ENCODE measurements around the gene TRIM41. TPM values are rescaled to one million over a fixed set of nuclear protein-coding genes. Genes with fewer than 3 reads are reported as not detected.

Gene TRIM41
- total and polyA plus RNA-seq, 9 of the 15 experiments (the other 6 are each of a cell fraction or from before 2014, with no cell fraction given): 1.8 to 47.6 (median 20.9) TPM

GRCh38 chr5:181246276-181247049 is 23.4 kb downstream of the TRIM41 start (continued):
- TF ChIP-seq ZNF766 (CRISPR knock-in tag; conservative IDR thresholded peaks at IDR 0.05): 0 out of 2 replicates have a peak, but pooled peaks have one; percentile 26
- no peak for TF ChIP-seq ZC3H11A (IDR thresholded peaks at IDR 0.05; ENCODE audit: low read depth, low read length)
- no peak for TF ChIP-seq ZNF3 (CRISPR knock-in tag; IDR thresholded peaks at IDR 0.05)
- no peak for TF ChIP-seq ZBTB1 (CRISPR knock-in tag; IDR thresholded peaks at IDR 0.05; ENCODE audit: borderline replicate concordance, low read depth)
- TF ChIP-seq TAF15 (IDR thresholded peaks at IDR 0.05; ENCODE audit: low read depth, low read length): no peak
- TF ChIP-seq CHD4 (IDR thresholded peaks at IDR 0.05; ENCODE audit: insufficient read depth, insufficient replicate concordance, low read depth, low read length, poor library complexity, severe bottlenecking): no peak
- TF ChIP-seq SIN3A (IDR thresholded peaks at IDR 0.05; ENCODE audit: borderline replicate concordance in 2 of 2, control insufficient read depth in 1 of 2, low read depth in 2 of 2, low read length in 2 of 2): peak in 1 of 2 experiments; percentile 61; a peak in 1 of 4 replicates
- 0 out of 2 replicates have a peak, but pooled peaks have one; percentile 33 for TF ChIP-seq NBN (IDR thresholded peaks at IDR 0.05; ENCODE audit: low read depth)
- TF ChIP-seq GTF2A2 (tag; IDR thresholded peaks at IDR 0.05): no peak
- no peak for TF ChIP-seq NEUROD1 (IDR thresholded peaks at IDR 0.05; ENCODE audit: borderline replicate concordance, low read depth, low read length, partially characterized antibody)
- TF ChIP-seq HIVEP1 (CRISPR knock-in tag; IDR thresholded peaks at IDR 0.05): no peak
- TF ChIP-seq CHD2 (IDR thresholded peaks at IDR 0.05; ENCODE audit: low read depth, low read length): peak; percentile 96
- no peak for TF ChIP-seq ARHGAP35 (IDR thresholded peaks at IDR 0.05; ENCODE audit: partially characterized antibody)
- TF ChIP-seq MEF2A (IDR thresholded peaks at IDR 0.05; ENCODE audit: control insufficient read depth, low read depth, low read length): no peak
- TF ChIP-seq SUPT5H (IDR thresholded peaks at IDR 0.05): peak; percentile 73
- no peak for TF ChIP-seq MCM5 (IDR thresholded peaks at IDR 0.05; ENCODE audit: low read depth)
- no peak for TF ChIP-seq EZH2 (IDR thresholded peaks at IDR 0.05; ENCODE audit: borderline replicate concordance, low read depth, low read length)
- TF ChIP-seq FOXO4 (CRISPR knock-in tag; IDR thresholded peaks at IDR 0.05): no peak
- TF ChIP-seq ZNF696 (CRISPR knock-in tag; conservative IDR thresholded peaks at IDR 0.05): no peak
- TF ChIP-seq CBFA2T2 (conservative IDR thresholded peaks at IDR 0.05): no peak
- TF ChIP-seq EHMT2 (IDR thresholded peaks at IDR 0.05): no peak
- peak; percentile 56 for TF ChIP-seq SP1 (CRISPR knock-in tag; IDR thresholded peaks at IDR 0.05)
- no peak for TF ChIP-seq NR2F6 (CRISPR knock-in tag; IDR thresholded peaks at IDR 0.05)
- no peak for TF ChIP-seq WHSC1 (IDR thresholded peaks at IDR 0.05; ENCODE audit: low read length)
- TF ChIP-seq MTA1 (IDR thresholded peaks at IDR 0.05; ENCODE audit: borderline replicate concordance): peak; percentile 18; the same call in 1 of the 2 replicates
- no peak for TF ChIP-seq ZNF830 (CRISPR knock-in tag; IDR thresholded peaks at IDR 0.05)
- no peak for TF ChIP-seq ZFP36 (IDR thresholded peaks at IDR 0.05; ENCODE audit: low read depth, low read length, partially characterized antibody)
- TF ChIP-seq ZNF79 (CRISPR knock-in tag; IDR thresholded peaks at IDR 0.05; ENCODE audit: low read depth): no peak

Measured in K562 (cell line).